RWPE1 (cell line): Measurements from ENCODE around the gene ASTN2.

Experiments used
- CTCF ChIA-PET: fragments of 350-600 bp; sonication (Branson Sonifier 250); formaldehyde crosslinking; extraction: SDS; loops from one replicate; lab custom pipeline; 2021; lab: Yijun Ruan, JAX
- POLR2A ChIA-PET: fragments of 400-600 bp; formaldehyde crosslinking; extraction: SDS; loops from one replicate; lab custom pipeline; 2020; ENCODE audit warnings: antibody characterized with exemption; ENCODE audit not compliant: low non-redundant PET; lab: Yijun Ruan, JAX
- DNase-seq: peaks from one replicate; pipeline ENCODE4 v3.0.0; 2012; ENCODE audit warnings: low spot score
- H3K27ac ChIP-seq: fragments of 450-650 bp; 2 replicates; pipeline ENCODE4 v1.5.1; 2017
- CTCF ChIP-seq: fragments of 450-650 bp; conservative IDR thresholded peaks from 2 replicates; pipeline ENCODE4 v1.5.1; 2017; ENCODE audit warnings: low read depth, mild to moderate bottlenecking

ASTN2 gene

GRCh38 chr9:116641292-116642059, 773.4 kb downstream of the ASTN2 start:
- CTCF ChIA-PET = interaction anchor here (0.6 to 1.5 kb wide), 3 partner anchors 20 to 1050 kb away, joined by 3 to 4 read pairs (median 3); no protein-coding TSS in a partner anchor
- POLR2A ChIA-PET = no interaction called here
- DNase-seq = no peak
- no peak for TF ChIP-seq CTCF
- H3K27ac ChIP-seq = no peak overlapping the region

GRCh38 chr9:116639251-116639741, 775.6 kb downstream of the ASTN2 start:
- POLR2A ChIA-PET = no interaction called here
- no peak for TF ChIP-seq CTCF
- no peak for DNase-seq
- CTCF ChIA-PET = interaction anchor here (0.8 to 1.7 kb wide), 2 partner anchors 8 to 397 kb away, joined by 3 to 5 read pairs; no protein-coding TSS in a partner anchor
- no peak overlapping the region for H3K27ac ChIP-seq

- no peak for DNase-seq
- no peak for TF ChIP-seq CTCF
- POLR2A ChIA-PET = no interaction called here
- no peak overlapping the region for H3K27ac ChIP-seq
- CTCF ChIA-PET = interaction anchor here (0.7 to 1.3 kb wide), 2 partner anchors 11 to 898 kb away, joined by 3 to 5 read pairs; no protein-coding TSS in a partner anchor
Observed at GRCh38 chr9:116635908-116636307, 778.9 kb downstream of the ASTN2 start.

- ChIA-PET POLR2A (no interaction called here), CTCF (interaction anchor here (0.7 to 1.3 kb wide), 2 partner anchors 14 to 61 kb away, joined by 4 read pairs; no protein-coding TSS in a partner anchor)
- TF ChIP-seq CTCF = no peak
- no peak overlapping the region for H3K27ac ChIP-seq
- DNase-seq = no peak
Observed at GRCh38 chr9:116632990-116633838, 781.6 kb downstream of the ASTN2 start.

GRCh38 chr9:116629634-116630033, 785.2 kb downstream of the ASTN2 start:
- CTCF ChIA-PET = interaction anchor here (0.5 kb wide), 1 partner anchor 780 kb away, joined by 4 read pairs; no protein-coding TSS in a partner anchor
- no peak overlapping the region for H3K27ac ChIP-seq
- POLR2A ChIA-PET = no interaction called here
- no peak for TF ChIP-seq CTCF
- no peak for DNase-seq

GRCh38 chr9:116628716-116629115, 786.1 kb downstream of the ASTN2 start:
- ChIA-PET POLR2A (no interaction called here), CTCF (no interaction called here)
- H3K27ac ChIP-seq = no peak overlapping the region
- no peak for DNase-seq
- no peak for TF ChIP-seq CTCF
